K562 (cell line): ENCODE results near the gene ISYNA1. TPM values are rescaled to one million over a fixed set of nuclear protein-coding genes. Genes with fewer than 3 reads are reported as not detected.

ENCODE experiments used
- ATAC-seq: fragments of 200-7000 bp; cut with Tn5 transposase; 3 replicates; pipeline ENCODE4 v1.9.1; 2020; ENCODE audit warnings: moderate library complexity
- BruUV-seq: library from RNA; stranded (reverse); fragments of 400-500 nt; replicated peaks from 2 replicates; lab custom pipeline; 2021; lab: Mats Ljungman, UMichigan
- CTCF ChIA-PET: fragments of 300-600 bp; formaldehyde crosslinking; extraction: SDS; loops from one replicate; lab custom pipeline; 2021; ENCODE audit warnings: low intra/inter-chr PET ratio; lab: Yijun Ruan, JAX
- POLR2A ChIA-PET: fragments of 300-600, 350-650 bp; sonication (Branson Sonifier 250); formaldehyde crosslinking; extraction: SDS; loops from one replicate; lab custom pipeline; 2021; ENCODE audit warnings: antibody characterized with exemption, inconsistent platforms; lab: Yijun Ruan, JAX
- DNase-seq, 4 experiments: peaks; one replicate each; pipeline versions ENCODE4 v3.0.0 to v3.0.0-alpha.2; 2011 to 2018; ENCODE audit warnings: low spot score in 3 of 4, mixed read lengths in 3 of 4; ENCODE audit errors: extremely low read depth in 1 of 4
- FAIRE-seq: peaks from 2 replicates; lab custom pipeline; 2011; peaks lifted over from hg19 to GRCh38; lab: Jason Lieb, UNC
- H2AFZ ChIP-seq: 2 replicates; pipeline ENCODE4 v1.6.0; 2011; ENCODE audit warnings: low read depth, low read length, control low read depth, inconsistent platforms
- H3K27ac ChIP-seq: fragments of 200-600 bp; 3 replicates; pipeline ENCODE4 v1.8.0; 2011; ENCODE audit warnings: low read depth, mild to moderate bottlenecking, control low read depth, inconsistent platforms, low read length, moderate library complexity, mixed read lengths; ENCODE audit errors: extremely low read depth
- H3K27me3 ChIP-seq, 2 experiments: fragments of 300-600 bp in 1 of 2; 2 replicates in 1 of 2; 3 replicates in 1 of 2; pipeline versions ENCODE4 v1.6.0 to v1.8.0; 2011; ENCODE audit warnings: inconsistent platforms in 2 of 2, low read length in 2 of 2, mild to moderate bottlenecking in 1 of 2, mixed read lengths in 1 of 2, moderate library complexity in 1 of 2; ENCODE audit not compliant: control insufficient read depth in 2 of 2, insufficient read depth in 2 of 2
- H3K36me3 ChIP-seq: fragments of 300-600 bp; 3 replicates; pipeline ENCODE4 v1.8.0; 2011; ENCODE audit warnings: mild to moderate bottlenecking, low read length, inconsistent platforms; ENCODE audit not compliant: control insufficient read depth, insufficient read depth
- H3K4me1 ChIP-seq, 2 experiments: fragments of 200-600 bp in 1 of 2; replicated peaks in 1 of 2; 2 replicates in 1 of 2; 3 replicates in 1 of 2; pipeline versions ENCODE4 v1.5.1 to v1.8.0; 2011; ENCODE audit warnings: inconsistent platforms in 2 of 2, low read length in 2 of 2, mild to moderate bottlenecking in 1 of 2, mixed read lengths in 1 of 2, moderate library complexity in 1 of 2; ENCODE audit not compliant: control insufficient read depth in 2 of 2, insufficient read depth in 2 of 2
- H3K4me2 ChIP-seq: 2 replicates; pipeline ENCODE4 v1.6.1; 2011; ENCODE audit warnings: low read length, control low read depth, inconsistent platforms, mixed read lengths; ENCODE audit not compliant: insufficient read depth
- H3K4me3 ChIP-seq: fragments of 200-600 bp; sonication (generic), shearing (Covaris generic); 2 replicates; pipeline ENCODE4 v1.5.1; 2016; ENCODE audit warnings: control low read depth, inconsistent platforms
- H3K79me2 ChIP-seq: fragments of 200-600 bp; 3 replicates; pipeline ENCODE4 v1.8.0; 2011; ENCODE audit warnings: low read length, inconsistent platforms; ENCODE audit not compliant: control insufficient read depth, insufficient read depth
- H3K9ac ChIP-seq, 2 experiments: 2 replicates each; pipeline versions ENCODE4 v1.6.0 to v1.6.1; 2011; ENCODE audit warnings: low read depth in 2 of 2, low read length in 2 of 2, control low read depth in 1 of 2, inconsistent platforms in 1 of 2, mild to moderate bottlenecking in 1 of 2, mixed read lengths in 1 of 2; ENCODE audit not compliant: insufficient read depth in 1 of 2
- H3K9me1 ChIP-seq: one replicate; pipeline ENCODE4 v1.6.0; 2011; ENCODE audit warnings: inconsistent platforms, mild to moderate bottlenecking, low read length, moderate library complexity; ENCODE audit not compliant: control insufficient read depth, insufficient read depth
- H3K9me3 ChIP-seq: replicated peaks from 2 replicates; pipeline ENCODE4 v1.5.1; 2011; ENCODE audit warnings: low read depth, low read length, inconsistent platforms; ENCODE audit not compliant: control insufficient read depth, insufficient read depth
- H4K20me1 ChIP-seq: replicated peaks from 2 replicates; pipeline ENCODE4 v1.6.1; 2011; ENCODE audit warnings: low read length, inconsistent platforms, mixed read lengths; ENCODE audit not compliant: control insufficient read depth, insufficient read depth
- ASH1L ChIP-seq: fragments of 450-650 bp; IDR thresholded peaks from 2 replicates; pipeline ENCODE4 v1.6.1; 2018; ENCODE audit warnings: borderline replicate concordance, mild to moderate bottlenecking, low read depth; ENCODE audit not compliant: partially characterized antibody
- CAMTA2 ChIP-seq: fragments of 250-450 bp; sonication (Bioruptor Pico); conservative IDR thresholded peaks from 2 replicates; pipeline ENCODE4 v1.5.1; 2022
- CEBPB ChIP-seq: fragments of 450-650 bp; IDR thresholded peaks from 2 replicates; pipeline ENCODE4 v1.6.1; 2016; ENCODE audit warnings: missing genetic modification characterization, missing compliant biosample characterization
- DNMT1 ChIP-seq: fragments of 450-650 bp; IDR thresholded peaks from 2 replicates; pipeline ENCODE4 v1.6.1; 2016; ENCODE audit warnings: antibody characterized with exemption, mild to moderate bottlenecking
- ELF2 ChIP-seq: fragments of 250-450 bp; sonication (Bioruptor Pico); IDR thresholded peaks from 2 replicates; pipeline ENCODE4 v1.5.0; 2021; ENCODE audit warnings: mild to moderate bottlenecking
- ERF ChIP-seq: fragments of 450-650 bp; formaldehyde crosslinking; IDR thresholded peaks from 2 replicates; pipeline ENCODE4 v1.4.0; 2020; ENCODE audit warnings: mild to moderate bottlenecking, mixed read lengths
- GATA2 ChIP-seq: sonication (generic); formaldehyde crosslinking; IDR thresholded peaks from 2 replicates; pipeline ENCODE4 v1.4.0; 2020; ENCODE audit warnings: mild to moderate bottlenecking, missing genetic modification reagents
- HINFP ChIP-seq: fragments of 450-650 bp; conservative IDR thresholded peaks from 2 replicates; pipeline ENCODE4 v1.6.1; 2016; ENCODE audit warnings: missing genetic modification characterization, low read depth, mild to moderate bottlenecking, control low read depth, missing compliant biosample characterization
- HNRNPK ChIP-seq: fragments of 200-400 bp; formaldehyde crosslinking; IDR thresholded peaks from one replicate; pipeline ENCODE4 v1.6.1; 2018; ENCODE audit warnings: mild to moderate bottlenecking, low read depth, low read length; ENCODE audit not compliant: poor library complexity, severe bottlenecking
- NRF1 ChIP-seq, 2 experiments: fragments of 450-650 bp; IDR thresholded peaks in 1 of 2; conservative IDR thresholded peaks in 1 of 2; 2 replicates each; pipeline ENCODE4 v1.6.1; 2014; ENCODE audit warnings: mild to moderate bottlenecking in 2 of 2
- POLR2A ChIP-seq: fragments of 450-650 bp; conservative IDR thresholded peaks from 2 replicates; pipeline ENCODE4 v1.6.1; 2016
- POLR2AphosphoS2 ChIP-seq: IDR thresholded peaks from 2 replicates; pipeline ENCODE4 v1.6.1; 2012; ENCODE audit warnings: low read length, improper control_type of control experiment
- POLR2AphosphoS5 ChIP-seq: IDR thresholded peaks from 2 replicates; pipeline ENCODE4 v1.6.1; 2011; ENCODE audit warnings: mild to moderate bottlenecking, low read depth, low read length, moderate library complexity; ENCODE audit not compliant: control insufficient read depth, insufficient read depth
- RBM14 ChIP-seq: fragments of 200-400 bp; formaldehyde crosslinking; IDR thresholded peaks from 2 replicates; pipeline ENCODE4 v1.6.1; 2018; ENCODE audit warnings: low read depth, mild to moderate bottlenecking, low read length, moderate library complexity, borderline replicate concordance; ENCODE audit not compliant: insufficient read depth
- SPI1 ChIP-seq: IDR thresholded peaks from 2 replicates; pipeline ENCODE4 v1.6.1; 2011; ENCODE audit warnings: low read depth, low read length, control low read depth, borderline replicate concordance
- TAF7 ChIP-seq: fragments of 450-650 bp; IDR thresholded peaks from 2 replicates; pipeline ENCODE4 v1.6.1; 2016; ENCODE audit warnings: missing genetic modification characterization, missing compliant biosample characterization
- ZBTB17 ChIP-seq: fragments of 450-650 bp; formaldehyde crosslinking; IDR thresholded peaks from 2 replicates; pipeline ENCODE4 v1.4.0; 2020; ENCODE audit warnings: mild to moderate bottlenecking
- ZFX ChIP-seq: sonication (generic); formaldehyde crosslinking; IDR thresholded peaks from 2 replicates; pipeline ENCODE4 v1.8.0; 2022; ENCODE audit warnings: mild to moderate bottlenecking, missing genetic modification reagents, moderate library complexity
- ZNF12 ChIP-seq: sonication (generic); formaldehyde crosslinking; IDR thresholded peaks from 2 replicates; pipeline ENCODE4 v1.4.0; 2020; ENCODE audit warnings: mild to moderate bottlenecking, missing genetic modification reagents
- ZNF263 ChIP-seq: sonication (generic); formaldehyde crosslinking; IDR thresholded peaks from 2 replicates; pipeline ENCODE4 v1.8.0; 2022; ENCODE audit warnings: mild to moderate bottlenecking, missing genetic modification reagents, borderline replicate concordance
- ZNF324 ChIP-seq: fragments of 250-450 bp; sonication (Bioruptor Pico); IDR thresholded peaks from 2 replicates; pipeline ENCODE4 v1.4.0; 2020; ENCODE audit warnings: mild to moderate bottlenecking
- WGBS: fragments of 100-300 bp; shearing (Covaris generic); methylation state at CpG from one replicate; pipeline ENCODE4 v1.1.6; 2016; ENCODE audit warnings: low coverage, mixed read lengths; ENCODE audit not compliant: insufficient coverage; ENCODE audit errors: missing lambda C conversion rate; 5-methylcytosine and 5-hydroxymethylcytosine counted together
- in situ Hi-C: fragments of 300-500 bp; cut with MboI; formaldehyde crosslinking; loops from 4 replicates; pipeline ENCODE4 v1.15.0; 2018; ENCODE audit warnings: inconsistent platforms, mixed read lengths
- intact Hi-C: fragments of 100-400 bp; cut with micrococcal nuclease; formaldehyde crosslinking; loops from 2 replicates; pipeline ENCODE4 v1.14.2; 2022
- polyA plus RNA-seq, 8 experiments: library from polyadenylated mRNA; depleted of rRNA in 4 of 8; stranded (reverse) in 5 of 8; unstranded in 3 of 8; fragments of >200 nt; fragmentation: Nextera tagmentation in 2 of 8; fragmentation: Illumina TruSeq in 1 of 8; extraction: Ambion mirVana in 2 of 8; extraction: Trizol in 1 of 8; gene quantifications; 2 replicates each; pipeline versions ENCODE4 v1.2.1 to v1.2.3, GENCODE V29; 2011 to 2014; ENCODE audit warnings: inconsistent platforms in 1 of 8, missing spikeins in 1 of 8
- total RNA-seq, 7 experiments: library from RNA; depleted of rRNA in 6 of 7; stranded (reverse); fragments of >200 nt in 6 of 7; fragmentation: Illumina TruSeq in 2 of 7; extraction: Trizol in 2 of 7; gene quantifications; 2 replicates each; pipeline versions ENCODE4 v1.2.1 to v1.2.3, GENCODE V29; 2011 to 2021; ENCODE audit warnings: low replicate concordance in 1 of 7

Gene ISYNA1
- total and polyA plus RNA-seq, 9 of the 15 experiments (the other 6 are each of a cell fraction or from before 2014, with no cell fraction given): 21.8 to 460 (median 93.2) TPM

GRCh38 chr19:18433735-18434398 lies 4.1 kb downstream of the ISYNA1 start (continued):
- TF ChIP-seq CAMTA2 (CRISPR knock-in tag): peak; percentile 31; the same call in 1 of the 2 replicates
- peak; percentile 82; the same call in 1 of the 2 replicates for TF ChIP-seq ERF
- TF ChIP-seq POLR2AphosphoS5: peak; percentile 38; the same call in 1 of the 2 replicates
- TF ChIP-seq HNRNPK: no peak
- peak; percentile 34; the same call in 1 of the 2 replicates for TF ChIP-seq ELF2 (CRISPR knock-in tag)
- TF ChIP-seq ZFX (CRISPR knock-in tag): 0 out of 2 replicates have a peak, but pooled peaks have one; percentile 1
- peak; percentile 74 for TF ChIP-seq POLR2A
- TF ChIP-seq DNMT1: no peak

GRCh38 chr19:18433015-18433691 lies 4.8 kb downstream of the ISYNA1 start:
- no TSS peak for BruUV-seq
- intact Hi-C loops: no loop called here
- H3K9me3 ChIP-seq: no peaks in the 10 kb centered on the region
- DNase-seq (peak; percentile 54 to 72 (median 56)), FAIRE-seq (no peak), ATAC-seq (peak; percentile 4)
- peaks cover 68% of the 10 kb centered on the region for H3K79me2 ChIP-seq
- peak overlapping the region; percentile 62 to 92 for H3K9ac ChIP-seq
- no peaks in the 10 kb centered on the region for H3K27me3 ChIP-seq
- peak overlapping the region; percentile 50 for H3K4me3 ChIP-seq
- peaks cover 9% of the 10 kb centered on the region for H4K20me1 ChIP-seq
- peak overlapping the region; percentile 67 for H3K27ac ChIP-seq
- no peaks in the 10 kb centered on the region for H3K9me1 ChIP-seq
- 8% methylated on average over 48 of the region's 59 CpGs for WGBS
- in situ Hi-C loops: no loop called here
- ChIA-PET POLR2A (no interaction called here), CTCF (interaction anchor here (0.7 kb wide), 1 partner anchor 30 kb away, joined by 3 read pairs; no protein-coding TSS in a partner anchor)
- peak overlapping the region; percentile 73 for H3K4me2 ChIP-seq
- H3K36me3 ChIP-seq: peaks cover 69% of the 10 kb centered on the region
- H2AFZ ChIP-seq: peak overlapping the region; percentile 62
- H3K4me1 ChIP-seq: peaks cover 37 to 97% of the 10 kb centered on the region in 2 experiments
- TF ChIP-seq SPI1 (no peak), ZBTB17 (no peak; the same call in 1 of the 2 replicates), ZNF12 (CRISPR knock-in tag) (no peak), RBM14 (no peak), CEBPB (no peak), NRF1 (conservative IDR thresholded peaks at IDR 0.05 in 1 of 2, IDR thresholded peaks at IDR 0.05 in 1 of 2) (peak in 1 of 2 experiments; percentile 25; a peak in 2 of 4 replicates), TAF7 (tag) (no peak), ZNF324 (CRISPR knock-in tag) (no peak), POLR2AphosphoS2 (peak; percentile 44; the same call in 1 of the 2 replicates), ZNF263 (CRISPR knock-in tag) (0 out of 2 replicates have a peak, but pooled peaks have one; percentile 27), HINFP (tag) (no peak), GATA2 (CRISPR knock-in tag) (no peak), ASH1L (no peak)
